PC-3 (cell line): Measurements from ENCODE around the gene KTN1. TPM values are rescaled to one million over a fixed set of nuclear protein-coding genes. Genes with fewer than 3 reads are reported as not detected.

Source experiments
- ATAC-seq: fragments of 200-7000 bp; cut with Tn5 transposase; 2 replicates; pipeline ENCODE4 v1.9.1; 2020; ENCODE audit warnings: mild to moderate bottlenecking, moderate library complexity
- BruUV-seq: library from RNA; stranded (reverse); fragments of 400-500 nt; replicated peaks from 2 replicates; lab custom pipeline; 2021; lab: Mats Ljungman, UMichigan
- CTCF ChIA-PET: fragments of 300-600 bp; sonication (Branson Sonifier 250); formaldehyde crosslinking; loops from one replicate; lab custom pipeline; 2022; ENCODE audit warnings: antibody characterized with exemption; lab: Charles Lee
- POLR2A ChIA-PET: fragments of 300-600 bp; sonication (Branson Sonifier 250); formaldehyde crosslinking; loops from one replicate; lab custom pipeline; 2022; ENCODE audit warnings: antibody characterized with exemption; ENCODE audit not compliant: unreplicated experiment; lab: Charles Lee
- DNase-seq: peaks from one replicate; pipeline ENCODE4 v3.0.0-alpha.2; 2015
- H2AFZ ChIP-seq: fragments of 300-600 bp; sonication (generic); 2 replicates; pipeline ENCODE4 v1.6.0; 2016; ENCODE audit warnings: antibody characterized with exemption, low read length
- H3F3A ChIP-seq: fragments of 300-600 bp; sonication (generic); one replicate; pipeline ENCODE4 v1.6.0; 2017; ENCODE audit warnings: antibody characterized with exemption, low read length, control low read depth, mild to moderate bottlenecking; ENCODE audit not compliant: unreplicated experiment
- H3K27ac ChIP-seq: fragments of 300-600 bp; sonication (generic); 2 replicates; pipeline ENCODE4 v1.5.1; 2016; ENCODE audit warnings: mild to moderate bottlenecking, low read length
- H3K27me3 ChIP-seq: fragments of 300-600 bp; sonication (generic); 2 replicates; pipeline ENCODE4 v1.6.1; 2016; ENCODE audit warnings: low read length, mixed read lengths
- H3K36me3 ChIP-seq: fragments of 300-600 bp; sonication (generic); 2 replicates; pipeline ENCODE4 v1.6.1; 2016; ENCODE audit warnings: low read depth, mixed run types, low read length, mixed read lengths
- H3K4me1 ChIP-seq: fragments of 300-600 bp; sonication (generic); 2 replicates; pipeline ENCODE4 v1.5.1; 2016; ENCODE audit warnings: low read length; ENCODE audit not compliant: insufficient read depth
- H3K4me2 ChIP-seq: fragments of 300-600 bp; sonication (generic); 2 replicates; pipeline ENCODE4 v1.6.0; 2016; ENCODE audit warnings: low read length
- H3K4me3 ChIP-seq: fragments of 300-600 bp; sonication (generic); 2 replicates; pipeline ENCODE4 v1.5.1; 2016; ENCODE audit warnings: mild to moderate bottlenecking, low read length, mixed read lengths
- H3K79me2 ChIP-seq: fragments of 300-600 bp; sonication (generic); 2 replicates; pipeline ENCODE4 v1.6.1; 2017; ENCODE audit warnings: low read length, mixed read lengths
- H3K9ac ChIP-seq: fragments of 300-600 bp; sonication (generic); 2 replicates; pipeline ENCODE4 v1.6.0; 2016; ENCODE audit warnings: mild to moderate bottlenecking, low read length
- H3K9me2 ChIP-seq: fragments of 300-600 bp; sonication (generic); replicated peaks from 2 replicates; pipeline ENCODE4 v1.6.1; 2016; ENCODE audit warnings: mixed run types, low read length, mixed read lengths
- H3K9me3 ChIP-seq: fragments of 300-600 bp; sonication (generic); 2 replicates; pipeline ENCODE4 v1.6.1; 2016; ENCODE audit warnings: low read length, mixed read lengths
- H4K20me1 ChIP-seq: fragments of 300-600 bp; sonication (generic); 2 replicates; pipeline ENCODE4 v1.6.1; 2016; ENCODE audit warnings: low read length, mixed read lengths
- EZH2 ChIP-seq: fragments of 300-600 bp; sonication (generic); IDR thresholded peaks from one replicate; pipeline ENCODE4 v1.6.1; 2017; ENCODE audit warnings: antibody characterized with exemption, mild to moderate bottlenecking, low read length; ENCODE audit not compliant: unreplicated experiment
- EZH2phosphoT487 ChIP-seq: fragments of 300-600 bp; sonication (generic); IDR thresholded peaks from 2 replicates; pipeline ENCODE4 v1.6.1; 2018; ENCODE audit warnings: mild to moderate bottlenecking, antibody characterized with exemption, low read length, borderline replicate concordance
- intact Hi-C: fragments of 100-400 bp; cut with micrococcal nuclease; formaldehyde crosslinking; loops from 2 replicates; pipeline ENCODE4 v1.9.0; 2023
- total RNA-seq: library from RNA; depleted of rRNA; stranded (reverse); fragments of >200 nt; gene quantifications from 2 replicates; pipeline ENCODE4 v1.2.3, GENCODE V29; 2014
- TF ChIP-seq, protein P1 (sequence below): fragments of 300-600 bp; sonication (generic); conservative IDR thresholded peaks from 2 replicates; pipeline ENCODE4 v1.5.1; 2017; ENCODE audit warnings: antibody characterized with exemption, low read depth, mild to moderate bottlenecking, low read length

KTN1 gene
- total RNA-seq, 1 experiment from 2014 or later, result 251 TPM

DNA sequence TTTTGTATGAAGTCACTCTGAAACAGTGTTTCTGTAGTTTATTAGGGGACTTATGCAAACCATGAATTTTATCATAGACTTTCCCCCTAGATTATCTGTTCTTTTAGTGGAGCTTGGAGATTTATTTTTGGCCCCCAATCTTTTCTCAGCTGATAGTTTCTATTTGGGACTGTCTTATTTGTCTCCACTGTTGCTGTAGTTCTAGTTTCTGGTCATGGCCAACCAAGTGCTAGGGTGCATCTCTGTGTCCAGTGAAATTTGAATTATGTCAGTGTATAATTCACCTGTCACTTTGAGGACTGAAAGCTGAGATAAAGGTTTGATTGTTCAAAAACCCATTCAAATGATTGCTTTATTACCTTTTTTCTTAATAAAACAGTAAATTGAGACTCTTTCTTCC, 61.3 kb downstream of the KTN1 start:
- Histone ChIP-seq H3K4me2 (no peak overlapping the region), H4K20me1 (no peaks in the 10 kb centered on the region), H3F3A (peaks cover 5% of the 10 kb centered on the region), H3K4me1 (no peaks in the 10 kb centered on the region), H3K4me3 (no peak overlapping the region), H3K36me3 (peaks cover 66% of the 10 kb centered on the region), H3K9me2 (no peaks in the 10 kb centered on the region), H3K79me2 (no peaks in the 10 kb centered on the region), H3K9me3 (no peaks in the 10 kb centered on the region), H2AFZ (no peak overlapping the region), H3K27me3 (no peaks in the 10 kb centered on the region), H3K27ac (no peak overlapping the region), H3K9ac (no peak overlapping the region)
- CTCF ChIA-PET, result interaction anchor here (1.1 kb wide), 1 partner anchor 203 kb away, joined by 3 read pairs; no protein-coding TSS in a partner anchor
- TF ChIP-seq, protein P1, sequence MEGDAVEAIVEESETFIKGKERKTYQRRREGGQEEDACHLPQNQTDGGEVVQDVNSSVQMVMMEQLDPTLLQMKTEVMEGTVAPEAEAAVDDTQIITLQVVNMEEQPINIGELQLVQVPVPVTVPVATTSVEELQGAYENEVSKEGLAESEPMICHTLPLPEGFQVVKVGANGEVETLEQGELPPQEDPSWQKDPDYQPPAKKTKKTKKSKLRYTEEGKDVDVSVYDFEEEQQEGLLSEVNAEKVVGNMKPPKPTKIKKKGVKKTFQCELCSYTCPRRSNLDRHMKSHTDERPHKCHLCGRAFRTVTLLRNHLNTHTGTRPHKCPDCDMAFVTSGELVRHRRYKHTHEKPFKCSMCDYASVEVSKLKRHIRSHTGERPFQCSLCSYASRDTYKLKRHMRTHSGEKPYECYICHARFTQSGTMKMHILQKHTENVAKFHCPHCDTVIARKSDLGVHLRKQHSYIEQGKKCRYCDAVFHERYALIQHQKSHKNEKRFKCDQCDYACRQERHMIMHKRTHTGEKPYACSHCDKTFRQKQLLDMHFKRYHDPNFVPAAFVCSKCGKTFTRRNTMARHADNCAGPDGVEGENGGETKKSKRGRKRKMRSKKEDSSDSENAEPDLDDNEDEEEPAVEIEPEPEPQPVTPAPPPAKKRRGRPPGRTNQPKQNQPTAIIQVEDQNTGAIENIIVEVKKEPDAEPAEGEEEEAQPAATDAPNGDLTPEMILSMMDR, result no peak
- no peak for TF ChIP-seq EZH2
- TF ChIP-seq EZH2phosphoT487, result no peak
- no TSS peak for BruUV-seq
- ATAC-seq, result no peak
- DNase-seq, result no peak
- POLR2A ChIA-PET, result interaction anchor here (0.7 kb wide), 1 partner anchor 15 kb away, joined by 3 read pairs; no protein-coding TSS in a partner anchor
- intact Hi-C loops, result no loop called here

DNA sequence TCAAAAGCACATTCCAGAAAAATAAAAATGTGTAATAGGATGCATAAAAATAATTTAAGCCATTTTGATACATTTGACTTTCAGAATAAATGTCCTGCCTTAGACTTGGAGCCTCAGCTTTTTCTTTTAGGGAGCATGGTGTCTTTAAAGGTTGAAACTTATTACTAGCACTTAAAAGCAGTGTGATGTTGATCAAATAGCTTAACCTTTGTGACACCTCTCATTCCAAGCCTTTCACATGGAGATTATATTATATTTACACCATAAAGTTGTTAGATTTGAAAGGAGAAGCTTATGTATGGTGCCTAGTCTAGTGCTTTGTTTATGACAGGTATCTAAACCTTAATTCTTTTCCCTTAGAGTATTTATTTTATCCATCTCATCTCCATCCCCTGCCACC, 61.9 kb downstream of the KTN1 start:
- Histone ChIP-seq H3K9ac (no peak overlapping the region), H3K36me3 (peaks cover 65% of the 10 kb centered on the region), H3K9me3 (no peaks in the 10 kb centered on the region), H3K79me2 (no peaks in the 10 kb centered on the region), H3F3A (peaks cover 5% of the 10 kb centered on the region), H3K4me2 (no peak overlapping the region), H3K4me3 (no peak overlapping the region), H3K27me3 (no peaks in the 10 kb centered on the region), H3K4me1 (no peaks in the 10 kb centered on the region), H3K9me2 (no peaks in the 10 kb centered on the region), H2AFZ (no peak overlapping the region), H4K20me1 (no peaks in the 10 kb centered on the region), H3K27ac (no peak overlapping the region)
- TF ChIP-seq, protein P1, result no peak
- TF ChIP-seq EZH2 (no peak), EZH2phosphoT487 (no peak)
- ATAC-seq, result no peak
- CTCF ChIA-PET, result interaction anchor here (0.6 to 1.1 kb wide), 2 partner anchors 152 to 204 kb away, joined by 3 read pairs; no protein-coding TSS in a partner anchor
- DNase-seq, result no peak
- intact Hi-C loops, result no loop called here
- POLR2A ChIA-PET, result no interaction called here
- BruUV-seq, result no TSS peak

DNA sequence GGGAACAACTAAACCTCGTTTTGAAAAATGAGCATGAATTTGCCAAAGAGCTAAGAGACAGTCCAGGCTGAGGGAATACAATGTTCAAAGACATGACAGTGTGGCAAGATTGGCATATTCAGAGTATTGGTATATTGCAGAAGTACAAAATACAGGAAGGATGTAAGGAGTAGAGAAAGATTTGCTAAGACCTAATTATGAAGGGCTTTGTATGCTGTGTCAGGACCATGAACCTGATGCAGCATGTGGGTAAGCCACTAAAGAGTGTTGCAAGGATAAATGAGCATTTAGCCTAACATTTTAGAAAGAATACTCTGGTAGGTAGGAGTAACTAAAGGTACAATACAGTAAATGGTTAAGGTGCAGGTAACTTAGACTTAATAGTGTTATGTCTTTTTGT, 65.1 kb downstream of the KTN1 start:
- Histone ChIP-seq H4K20me1 (no peaks in the 10 kb centered on the region), H3K4me2 (no peak overlapping the region), H3K9ac (no peak overlapping the region), H3K4me3 (no peak overlapping the region), H3K27me3 (no peaks in the 10 kb centered on the region), H3K36me3 (peaks cover 52% of the 10 kb centered on the region), H3F3A (peaks cover 5% of the 10 kb centered on the region), H2AFZ (no peak overlapping the region), H3K79me2 (no peaks in the 10 kb centered on the region), H3K4me1 (no peaks in the 10 kb centered on the region), H3K9me3 (no peaks in the 10 kb centered on the region), H3K27ac (no peak overlapping the region), H3K9me2 (no peaks in the 10 kb centered on the region)
- TF ChIP-seq EZH2phosphoT487 (no peak), EZH2 (no peak)
- TF ChIP-seq, protein P1, result no peak
- CTCF ChIA-PET, result no interaction called here
- ATAC-seq, result no peak
- BruUV-seq, result no TSS peak
- intact Hi-C loops, result no loop called here
- DNase-seq, result no peak
- POLR2A ChIA-PET, result no interaction called here
